ENCODE measurements around the gene SCG3. TPM values are rescaled to one million over a fixed set of nuclear protein-coding genes. Genes with fewer than 3 reads are reported as not detected.

SCG3 gene
- total RNA-seq, 1 experiment from 2014 or later = not detected

GRCh38 chr15:51727141-51727897, 46.0 kb downstream of the SCG3 start:
- DNase-seq (ENCODE audit: low read depth) = peak; percentile 65

- DNase-seq (ENCODE audit: low read depth) = peak; percentile 62
Measured at GRCh38 chr15:51731549-51732267, 50.4 kb downstream of the SCG3 start.

GRCh38 chr15:51732646-51733045, 51.3 kb downstream of the SCG3 start:
- DNase-seq (ENCODE audit: low read depth) = no peak

- no peak for DNase-seq (ENCODE audit: low read depth)
Measured at GRCh38 chr15:51735228-51736010, 54.1 kb downstream of the SCG3 start.

GRCh38 chr15:51736069-51736468, 54.8 kb downstream of the SCG3 start:
- DNase-seq (ENCODE audit: low read depth) = no peak

- peak; percentile 40 for DNase-seq (ENCODE audit: low read depth)
Measured at GRCh38 chr15:51736751-51737521, 55.6 kb downstream of the SCG3 start.

- peak; percentile 73 for DNase-seq (ENCODE audit: low read depth)
Measured at GRCh38 chr15:51737522-51738305, 56.4 kb downstream of the SCG3 start, which contains the start of gene LYSMD2. TSS of gene LYSMD2 (minus strand) at chr15:51737655. CDS start at chr15:51737622, 33 bp downstream.

GRCh38 chr15:51738553-51738952, 57.2 kb downstream of the SCG3 start:
- DNase-seq (ENCODE audit: low read depth) = no peak

GRCh38 chr15:51739061-51739712, 57.9 kb downstream of the SCG3 start:
- DNase-seq (ENCODE audit: low read depth) = no peak

GRCh38 chr15:51749307-51749706, 68.0 kb downstream of the SCG3 start:
- no peak for DNase-seq (ENCODE audit: low read depth)

- DNase-seq (ENCODE audit: low read depth) = no peak
Measured at GRCh38 chr15:51750186-51750585, 68.9 kb downstream of the SCG3 start.

GRCh38 chr15:51750792-51751696, 69.7 kb downstream of the SCG3 start, which contains the start of gene TMOD2:
TSS of gene TMOD2 (plus strand) at chr15:51751597. CDS start at chr15:51766442, 14,845 bp downstream.
- DNase-seq (ENCODE audit: low read depth) = peak; percentile 40

GRCh38 chr15:51751697-51752683, 70.7 kb downstream of the SCG3 start:
- DNase-seq (ENCODE audit: low read depth) = peak; percentile 43

- DNase-seq (ENCODE audit: low read depth) = no peak
Measured at GRCh38 chr15:51752888-51753287, 71.6 kb downstream of the SCG3 start.

GRCh38 chr15:51754267-51754666, 73.0 kb downstream of the SCG3 start:
- DNase-seq (ENCODE audit: low read depth) = no peak

GRCh38 chr15:51755790-51756189, 74.5 kb downstream of the SCG3 start:
- no peak for DNase-seq (ENCODE audit: low read depth)

- DNase-seq (ENCODE audit: low read depth) = no peak
Measured at GRCh38 chr15:51756482-51756881, 75.2 kb downstream of the SCG3 start.

GRCh38 chr15:51757450-51757849, 76.1 kb downstream of the SCG3 start:
- no peak for DNase-seq (ENCODE audit: low read depth)
